Fibroblast of the conjunctiva (primary cell): Measurements from ENCODE around the gene LDB2.
A peak's percentile ranks its signal among the peaks of the same experiment; 100 is the strongest.
"Not testable (repeated sequence)": the region's sequence is repeated elsewhere in the genome, so short reads cannot be mapped to it uniquely, and the experiment has no call there.

Experiments used
- DNase-seq: peaks from one replicate; pipeline ENCODE4 v3.0.0-alpha.2; 2010; ENCODE audit warnings: low read depth

LDB2 gene

GRCh38 chr4:16897991-16898827 is at the start of gene LDB2:
TSS of gene LDB2 (minus strand) at chr4:16898645.
- DNase-seq: peak; percentile 87

- no peak for DNase-seq
Measured at GRCh38 chr4:16942491-16942890, 44.0 kb upstream of the LDB2 start.

GRCh38 chr4:16939178-16939577 is 40.7 kb upstream of the LDB2 start:
- no peak for DNase-seq

- DNase-seq: no peak
Measured at GRCh38 chr4:16938512-16939040, 40.1 kb upstream of the LDB2 start.

- DNase-seq: peak; percentile 20
Measured at GRCh38 chr4:16931339-16932305, 33.2 kb upstream of the LDB2 start.

- DNase-seq: no peak
Measured at GRCh38 chr4:16926214-16926613, 27.8 kb upstream of the LDB2 start.

- DNase-seq: not testable (repeated sequence)
Measured at GRCh38 chr4:16918716-16919115, 20.3 kb upstream of the LDB2 start.

- no peak for DNase-seq
Measured at GRCh38 chr4:16916719-16917337, 18.4 kb upstream of the LDB2 start.

GRCh38 chr4:16916031-16916430 is 17.6 kb upstream of the LDB2 start:
- no peak for DNase-seq

- DNase-seq: peak; percentile 43
Measured at GRCh38 chr4:16914208-16914607, 15.8 kb upstream of the LDB2 start.

GRCh38 chr4:16912896-16913295 is 14.5 kb upstream of the LDB2 start:
- DNase-seq: no peak

- DNase-seq: no peak
Measured at GRCh38 chr4:16909281-16909680, 10.8 kb upstream of the LDB2 start.

GRCh38 chr4:16908377-16909021 is 10.1 kb upstream of the LDB2 start:
- DNase-seq: no peak

GRCh38 chr4:16900325-16900724 is 1.9 kb upstream of the LDB2 start:
- no peak for DNase-seq

GRCh38 chr4:16896881-16897750 is 1.3 kb downstream of the LDB2 start:
- peak; percentile 77 for DNase-seq

GRCh38 chr4:16894406-16894805 is 4.0 kb downstream of the LDB2 start:
- DNase-seq: no peak

- peak; percentile 44 for DNase-seq
Measured at GRCh38 chr4:16893141-16893651, 5.2 kb downstream of the LDB2 start.

- no peak for DNase-seq
Measured at GRCh38 chr4:16890651-16891050, 7.8 kb downstream of the LDB2 start.

GRCh38 chr4:16889945-16890344 is 8.5 kb downstream of the LDB2 start:
- DNase-seq: no peak

GRCh38 chr4:16887887-16888286 is 10.6 kb downstream of the LDB2 start:
- no peak for DNase-seq
